IPS-20b (cell line): ENCODE data around the gene TMEM272.

ENCODE experiments used
- H3K27ac ChIP-seq: one replicate; pipeline ENCODE4 v1.5.1; 2013; ENCODE audit warnings: low read length
- H3K27me3 ChIP-seq: 2 replicates; pipeline ENCODE4 v1.6.1; 2013; ENCODE audit warnings: mild to moderate bottlenecking, low read length, inconsistent platforms; ENCODE audit not compliant: insufficient read depth
- H3K36me3 ChIP-seq: 2 replicates; pipeline ENCODE4 v1.6.1; 2013; ENCODE audit warnings: low read depth, mild to moderate bottlenecking, inconsistent platforms, low read length, moderate library complexity; ENCODE audit not compliant: insufficient read depth
- H3K4me1 ChIP-seq: 2 replicates; pipeline ENCODE4 v1.6.1; 2013; ENCODE audit warnings: mild to moderate bottlenecking, control low read depth, inconsistent platforms, low read length, moderate library complexity; ENCODE audit not compliant: insufficient read depth
- H3K4me3 ChIP-seq: 2 replicates; pipeline ENCODE4 v1.5.1; 2013; ENCODE audit warnings: mild to moderate bottlenecking, low read length, inconsistent platforms
- H3K9ac ChIP-seq: 2 replicates; pipeline ENCODE4 v1.6.1; 2013; ENCODE audit warnings: low read depth, mild to moderate bottlenecking, inconsistent platforms, low read length, moderate library complexity
- H3K9me3 ChIP-seq: 2 replicates; pipeline ENCODE4 v1.6.1; 2013; ENCODE audit warnings: mild to moderate bottlenecking, low read depth, low read length, inconsistent platforms; ENCODE audit not compliant: insufficient read depth

TMEM272 gene

DNA sequence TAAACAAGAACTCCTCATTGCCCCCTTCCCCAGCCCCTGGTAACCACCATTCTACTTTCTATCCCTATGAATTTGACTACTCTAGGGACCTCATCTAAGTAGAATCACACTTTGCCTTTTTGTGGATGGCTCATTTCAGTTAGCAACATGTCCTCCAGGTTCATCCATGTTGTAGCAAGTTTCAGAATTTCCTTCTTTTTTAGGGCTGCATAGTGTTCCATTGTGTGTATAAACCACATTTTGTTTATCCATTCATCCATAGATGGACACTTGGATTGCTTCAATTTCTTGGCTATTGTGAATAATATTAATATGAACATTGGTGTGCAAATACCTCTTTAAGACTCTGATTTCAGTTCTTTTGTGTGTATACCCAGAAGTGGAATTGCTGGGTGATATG, 36.2 kb downstream of the TMEM272 start:
- Histone ChIP-seq H3K9me3 (no peaks in the 10 kb centered on the region), H3K27ac (no peak overlapping the region), H3K4me3 (no peak overlapping the region), H3K36me3 (no peaks in the 10 kb centered on the region), H3K27me3 (peaks cover 6% of the 10 kb centered on the region; the same call in 1 of the 2 replicates), H3K4me1 (peaks cover 12% of the 10 kb centered on the region; the same call in 1 of the 2 replicates), H3K9ac (no peak overlapping the region)

DNA sequence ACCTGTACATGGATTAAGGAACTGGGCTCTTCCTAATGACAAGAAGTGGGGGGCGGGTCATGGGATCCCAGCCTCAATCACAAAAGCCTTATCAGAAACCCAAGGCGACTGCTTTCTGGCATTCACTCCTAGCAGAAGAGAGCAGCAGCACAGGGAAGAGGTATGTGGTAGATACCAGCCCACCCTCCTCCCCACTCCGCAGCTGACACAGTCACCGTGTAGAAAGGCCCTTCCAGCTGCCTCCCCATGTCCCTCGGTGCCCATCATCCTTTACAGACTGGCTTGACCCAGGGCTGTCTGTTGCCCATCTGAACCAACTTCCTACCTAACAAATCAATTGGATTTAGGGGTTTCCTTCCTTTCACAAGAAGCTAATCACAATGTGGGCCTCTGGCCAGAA, 37.9 kb downstream of the TMEM272 start:
- Histone ChIP-seq H3K4me3 (no peak overlapping the region), H3K27ac (no peak overlapping the region), H3K9ac (no peak overlapping the region), H3K4me1 (peaks cover 24% of the 10 kb centered on the region), H3K27me3 (peaks cover 6% of the 10 kb centered on the region; the same call in 1 of the 2 replicates), H3K9me3 (no peaks in the 10 kb centered on the region), H3K36me3 (no peaks in the 10 kb centered on the region)

DNA sequence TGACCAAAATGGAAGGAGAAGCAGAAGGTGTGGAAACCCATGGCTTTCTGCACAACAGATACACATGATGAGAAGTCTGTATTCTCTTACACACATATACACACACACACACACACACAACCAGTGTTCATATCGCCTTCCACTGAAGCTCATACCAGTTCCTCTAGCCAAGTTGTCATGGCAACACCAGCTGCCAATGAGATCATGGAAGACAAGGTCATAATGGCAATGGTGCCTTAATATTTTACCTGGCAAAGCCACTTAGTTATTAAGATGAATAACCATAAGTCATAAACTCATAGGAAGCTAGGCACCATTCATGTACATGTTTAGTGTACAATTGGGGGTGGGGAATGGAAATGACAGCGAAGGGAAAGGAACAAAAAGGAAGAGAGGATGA, 38.4 kb downstream of the TMEM272 start:
- Histone ChIP-seq H3K4me1 (peaks cover 27% of the 10 kb centered on the region), H3K36me3 (no peaks in the 10 kb centered on the region), H3K27ac (no peak overlapping the region), H3K9me3 (no peaks in the 10 kb centered on the region), H3K9ac (no peak overlapping the region), H3K27me3 (peaks cover 6% of the 10 kb centered on the region; the same call in 1 of the 2 replicates), H3K4me3 (no peak overlapping the region)

DNA sequence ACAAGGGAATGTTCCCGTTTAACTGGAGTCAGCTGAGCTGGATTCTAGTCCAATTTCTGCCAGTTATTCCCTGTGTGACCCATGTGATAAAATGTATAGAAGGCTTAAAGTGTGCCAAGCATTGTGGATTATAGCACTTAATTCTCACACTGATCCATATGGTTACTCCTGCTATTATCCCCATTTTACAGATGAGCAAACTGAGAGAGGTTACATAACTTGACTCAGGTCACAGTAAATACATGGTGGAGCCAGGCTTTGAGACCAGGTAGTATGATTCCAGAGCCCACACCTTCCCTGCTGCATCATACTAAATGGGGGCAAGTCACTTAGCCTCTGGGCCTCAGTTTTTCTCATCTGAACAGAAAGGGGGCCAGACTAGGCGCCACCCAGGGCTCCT, 39.1 kb downstream of the TMEM272 start:
- H3K27me3 ChIP-seq, result peaks cover 6% of the 10 kb centered on the region; the same call in 1 of the 2 replicates
- no peaks in the 10 kb centered on the region for H3K36me3 ChIP-seq
- H3K9ac ChIP-seq, result no peak overlapping the region
- H3K9me3 ChIP-seq, result no peaks in the 10 kb centered on the region
- no peak overlapping the region for H3K4me3 ChIP-seq
- peaks cover 30% of the 10 kb centered on the region for H3K4me1 ChIP-seq
- no peak overlapping the region for H3K27ac ChIP-seq

DNA sequence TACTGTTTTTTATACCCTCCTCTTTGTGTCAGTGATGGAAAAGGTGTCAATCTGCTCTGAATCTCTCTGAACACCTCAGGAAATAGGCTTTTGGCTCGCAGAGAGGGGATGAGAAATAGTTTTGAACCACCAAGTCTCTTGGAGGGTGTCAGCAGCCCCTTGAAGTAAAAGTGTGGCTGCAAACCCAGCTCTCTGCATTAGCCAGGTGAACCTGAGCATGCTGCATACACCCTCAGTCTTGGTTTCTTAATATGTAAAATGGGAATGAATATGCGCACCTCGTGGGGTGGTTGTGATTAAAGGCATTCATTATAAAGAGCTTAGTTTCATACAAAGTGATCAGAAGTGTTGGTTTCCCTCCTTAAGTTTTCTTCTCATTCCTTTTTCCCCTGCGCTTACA, 39.7 kb downstream of the TMEM272 start:
- Histone ChIP-seq H3K9me3 (no peaks in the 10 kb centered on the region), H3K36me3 (no peaks in the 10 kb centered on the region), H3K27ac (no peak overlapping the region), H3K4me1 (peaks cover 30% of the 10 kb centered on the region), H3K4me3 (peak overlapping the region; percentile 89; the same call in 1 of the 2 replicates), H3K27me3 (peaks cover 6% of the 10 kb centered on the region; the same call in 1 of the 2 replicates), H3K9ac (no peak overlapping the region; the same call in 1 of the 2 replicates)

DNA sequence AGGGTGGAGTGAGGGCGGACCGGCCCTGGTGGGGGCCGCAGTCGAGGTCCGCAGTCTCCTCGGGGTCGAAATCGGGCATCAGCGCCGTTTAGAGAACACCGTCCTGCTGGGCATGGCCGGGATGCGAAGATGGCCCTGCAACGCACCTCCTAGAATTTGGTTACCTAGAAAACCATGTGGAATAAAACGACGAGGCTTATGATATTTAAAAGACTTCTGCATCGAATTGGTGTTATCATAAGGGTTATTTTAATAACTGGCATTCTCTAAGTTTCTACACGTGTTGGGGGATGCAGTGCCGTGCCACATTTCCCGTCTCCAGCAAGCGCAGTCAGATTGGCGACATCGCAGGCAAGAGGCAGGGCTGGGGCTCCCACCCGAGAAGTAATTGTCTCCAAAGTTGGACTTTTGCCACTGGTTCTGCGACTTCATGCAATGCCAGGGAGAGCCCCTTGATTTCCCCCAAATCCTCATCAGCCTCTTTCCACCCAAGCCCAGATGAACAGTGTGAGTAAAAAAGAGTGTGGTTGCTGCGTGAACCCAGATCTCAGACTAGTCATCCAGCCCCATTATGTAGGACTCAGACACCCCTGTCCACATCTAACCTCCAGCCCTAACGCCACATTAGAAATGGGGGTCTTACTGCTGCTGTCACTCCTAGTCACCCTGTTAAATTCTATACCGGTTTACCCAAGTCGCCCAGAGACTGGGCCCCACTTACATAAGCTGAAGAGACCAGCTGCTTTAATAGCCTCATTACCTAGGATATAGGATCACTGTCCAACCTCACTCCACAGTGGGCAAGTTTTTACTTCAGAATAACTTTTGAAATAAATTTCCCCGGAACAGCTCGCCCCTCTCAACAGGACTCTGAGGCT, 40.4 kb downstream of the TMEM272 start:
- H3K4me1 ChIP-seq, result peaks cover 35% of the 10 kb centered on the region
- H3K27me3 ChIP-seq, result peaks cover 6% of the 10 kb centered on the region; the same call in 1 of the 2 replicates

DNA sequence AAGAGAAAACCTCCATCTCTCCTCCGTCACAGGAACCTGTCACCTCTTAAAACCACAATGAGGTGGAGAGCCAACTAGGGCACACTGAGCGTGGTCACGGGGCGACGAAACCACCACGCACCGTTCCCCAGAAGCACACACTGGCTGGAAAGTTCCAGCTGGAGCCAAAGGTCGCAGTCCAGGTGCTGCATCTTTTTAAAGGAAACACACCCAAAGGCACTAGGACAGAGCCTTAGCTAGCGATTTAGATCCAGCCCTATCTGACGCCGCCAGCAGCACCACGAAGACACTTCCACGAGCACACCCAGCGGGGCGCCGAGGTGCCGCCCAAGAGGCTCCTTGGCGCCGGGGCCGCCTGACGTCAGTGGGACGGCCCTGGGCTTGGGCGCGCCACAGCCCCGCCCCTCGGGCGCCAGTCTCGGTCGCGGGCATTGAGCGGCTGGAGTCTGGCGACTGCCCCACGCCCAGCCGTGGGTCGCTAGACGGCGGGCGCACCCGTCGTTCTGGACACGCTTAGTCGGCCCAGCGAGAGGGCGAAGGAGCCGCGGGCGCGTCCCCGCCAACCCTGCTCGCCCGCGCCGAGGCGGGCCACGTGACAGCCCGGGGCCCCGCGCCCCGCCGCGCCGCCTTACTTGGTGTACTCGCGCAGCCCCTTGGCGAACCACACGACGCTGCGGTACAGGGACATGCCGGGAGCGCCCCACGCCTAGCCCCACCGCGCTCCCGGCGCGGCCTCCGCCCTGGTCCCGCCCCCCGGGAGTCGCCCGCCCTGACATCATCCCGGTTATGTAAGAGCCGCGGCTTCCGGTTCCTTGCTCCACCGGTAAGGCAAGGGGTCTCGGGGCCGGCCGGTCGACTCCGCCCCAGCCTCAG, 41.3 kb downstream of the TMEM272 start, which contains the start of gene DHRS12:
Gene DHRS12, minus strand, starts transcription at position 742 of the 873 bp plus-strand sequence. CDS start 4,504 bp downstream, outside the sequence.
- Histone ChIP-seq H3K9ac (peak within 1 kb of the TSS; percentile 91), H3K36me3 (no peaks in the 10 kb centered on the region), H3K4me1 (peaks cover 37% of the 10 kb centered on the region), H3K4me3 (peak within 1 kb of the TSS; percentile 89), H3K27ac (peak within 1 kb of the TSS; percentile 7), H3K27me3 (peaks cover 6% of the 10 kb centered on the region; the same call in 1 of the 2 replicates), H3K9me3 (no peaks in the 10 kb centered on the region)

More for the DNA sequence above, 40.4 kb downstream of the TMEM272 start:
- Histone ChIP-seq H3K9ac (peak overlapping the region; percentile 91), H3K27ac (no peak overlapping the region), H3K4me3 (peak overlapping the region; percentile 89), H3K36me3 (no peaks in the 10 kb centered on the region), H3K9me3 (no peaks in the 10 kb centered on the region)

DNA sequence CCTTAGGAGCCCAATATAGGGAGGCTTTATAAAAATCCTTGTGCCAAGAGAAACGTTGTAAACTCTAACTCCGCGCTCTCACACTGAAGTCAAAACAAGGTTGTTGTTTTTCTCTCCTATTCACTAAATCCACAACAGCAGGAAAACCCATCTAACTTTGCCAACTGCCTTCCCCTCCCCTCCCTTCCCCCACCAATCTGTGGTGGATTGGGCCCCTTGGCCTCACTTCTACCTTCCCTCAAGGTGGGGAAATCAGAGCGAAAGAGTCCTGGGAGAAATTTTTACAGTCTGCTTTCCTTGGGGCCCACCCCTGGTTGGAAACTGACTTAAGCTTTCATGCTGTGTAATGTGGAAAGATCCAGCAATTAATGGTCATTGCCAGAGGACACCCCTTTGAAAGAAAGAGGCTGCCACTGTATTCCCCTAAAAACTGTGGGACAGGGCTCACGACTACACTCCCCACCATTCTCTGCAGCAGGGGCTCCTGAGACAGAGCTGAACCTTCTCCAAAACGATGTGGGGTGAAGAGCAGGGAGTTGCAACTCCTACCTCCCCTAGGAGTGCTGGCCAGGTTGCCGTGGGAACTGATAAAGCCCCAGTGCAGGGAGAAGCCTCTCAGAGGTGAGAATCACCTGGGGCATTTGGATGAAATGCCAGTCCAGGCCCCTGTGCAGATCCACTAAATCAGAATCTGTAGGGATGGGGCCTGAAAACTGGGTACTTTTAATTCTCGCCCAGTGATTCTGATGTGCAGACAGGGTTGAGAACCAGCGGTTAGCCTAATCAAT, 42.2 kb downstream of the TMEM272 start:
- Histone ChIP-seq H3K36me3 (no peaks in the 10 kb centered on the region), H3K4me3 (peak overlapping the region; percentile 89), H3K9ac (peak overlapping the region; percentile 91; the same call in 1 of the 2 replicates), H3K27ac (no peak overlapping the region), H3K27me3 (peaks cover 6% of the 10 kb centered on the region; the same call in 1 of the 2 replicates), H3K4me1 (peaks cover 37% of the 10 kb centered on the region), H3K9me3 (no peaks in the 10 kb centered on the region)

DNA sequence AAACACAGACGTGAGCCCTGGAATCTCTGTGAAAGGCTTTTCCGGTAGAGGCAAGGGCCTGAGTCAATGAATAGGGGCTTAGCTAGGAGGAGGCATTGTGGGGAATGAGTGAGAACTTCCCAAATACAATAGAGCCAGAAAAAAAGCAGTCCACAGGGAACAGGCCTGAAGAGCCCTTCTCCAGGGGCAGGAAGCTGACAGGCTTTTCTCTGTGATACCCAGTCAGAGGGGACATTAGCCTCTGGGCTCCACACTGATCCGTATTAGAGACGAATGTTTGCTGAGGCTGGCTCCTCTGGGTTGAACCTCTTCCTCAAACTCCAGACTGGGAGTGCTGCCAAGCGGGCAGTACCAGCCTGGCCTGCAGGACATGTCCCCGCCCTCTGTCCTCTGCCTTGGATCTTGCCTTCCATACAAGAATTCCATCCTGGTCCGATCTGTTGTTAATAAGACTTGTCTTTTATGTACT, 43.3 kb downstream of the TMEM272 start:
- Histone ChIP-seq H3K27ac (no peak overlapping the region), H3K36me3 (no peaks in the 10 kb centered on the region), H3K4me1 (peaks cover 43% of the 10 kb centered on the region)

DNA sequence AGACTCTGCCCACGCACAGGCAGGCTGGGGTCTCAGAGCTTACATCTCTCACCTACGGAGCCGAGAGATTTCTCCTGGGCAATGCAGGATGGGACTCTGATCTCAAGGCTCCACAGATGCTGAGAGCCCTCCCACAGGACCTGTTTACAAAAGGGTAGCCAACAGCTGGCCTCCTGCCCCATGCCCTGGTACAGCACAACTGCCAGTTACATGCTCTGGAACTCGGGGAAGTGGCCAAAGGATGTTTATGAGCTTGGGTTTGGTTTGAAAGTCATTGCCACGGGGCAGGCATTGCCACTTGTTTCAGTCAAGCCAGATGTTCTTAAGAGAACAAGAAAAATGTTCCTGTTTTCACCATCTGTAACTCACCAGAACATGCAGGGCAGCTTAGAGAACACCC, 44.5 kb downstream of the TMEM272 start:
- H3K9ac ChIP-seq, result no peak overlapping the region
- peaks cover 42% of the 10 kb centered on the region for H3K4me1 ChIP-seq
- H3K36me3 ChIP-seq, result no peaks in the 10 kb centered on the region
- H3K27ac ChIP-seq, result no peak overlapping the region
- H3K4me3 ChIP-seq, result no peak overlapping the region
- H3K9me3 ChIP-seq, result no peaks in the 10 kb centered on the region
- peaks cover 6% of the 10 kb centered on the region; the same call in 1 of the 2 replicates for H3K27me3 ChIP-seq

More for the DNA sequence above, 43.3 kb downstream of the TMEM272 start:
- no peak overlapping the region for H3K4me3 ChIP-seq
- H3K27me3 ChIP-seq, result peaks cover 6% of the 10 kb centered on the region; the same call in 1 of the 2 replicates
- H3K9me3 ChIP-seq, result no peaks in the 10 kb centered on the region
- peak overlapping the region; percentile 8; the same call in 1 of the 2 replicates for H3K9ac ChIP-seq
